Pancreas (tissue), 10 donors: Measurements from ENCODE around the gene PRODH. TPM values are rescaled to one million over a fixed set of nuclear protein-coding genes. Genes with fewer than 3 reads are reported as not detected.
A peak's percentile ranks its signal among the peaks of the same experiment; 100 is the strongest.
"Not testable (repeated sequence)": the region's sequence is repeated elsewhere in the genome, so short reads cannot be mapped to it uniquely, and the experiment has no call there.

Source experiments
- ATAC-seq, 4 donors: fragments of 200-7000 bp; cut with Tn5 transposase; one replicate each; pipeline versions ENCODE4 v1.8.0 to v1.9.1; 2020; ENCODE audit warnings: mild to moderate bottlenecking in 4 of 4, moderate library complexity in 4 of 4
- DNase-seq, 6 donors: peaks; one replicate each; pipeline ENCODE4 v3.0.0-alpha.2; 2020
- FAIRE-seq: peaks from 2 replicates; lab custom pipeline; 2012; peaks lifted over from hg19 to GRCh38; lab: Jason Lieb, UNC
- H3K27ac ChIP-seq, 4 donors: fragments of 200-600 bp; sonication (generic); 1 replicate in 3 of 4; 2 replicates in 1 of 4; pipeline versions ENCODE4 v1.5.0 to v1.8.0; 2020
- H3K27me3 ChIP-seq, 4 donors: fragments of 200-600 bp; one replicate each; pipeline ENCODE4 v1.8.0; 2021
- H3K36me3 ChIP-seq, 3 donors: fragments of 200-600 bp; sonication (generic) in 1 of 3; one replicate each; pipeline versions ENCODE4 v1.5.0 to v1.8.0; 2020 to 2021
- H3K4me1 ChIP-seq, 3 donors: fragments of 200-600 bp; one replicate each; pipeline ENCODE4 v1.8.0; 2021
- H3K4me3 ChIP-seq, 4 donors: fragments of 200-600 bp; sonication (generic) in 2 of 4; one replicate each; pipeline versions ENCODE4 v1.5.0 to v1.8.0; 2020 to 2021
- H3K9me3 ChIP-seq, 4 donors: fragments of 200-600 bp; one replicate each; pipeline ENCODE4 v1.8.0; 2021
- CTCF ChIP-seq, 4 donors: fragments of 200-600 bp; sonication (generic) in 3 of 4; IDR thresholded peaks; one replicate each; pipeline versions ENCODE4 v1.5.0 to v1.8.0; 2021; ENCODE audit warnings: antibody characterized with exemption in 4 of 4
- WGBS, 2 donors: extraction: QIAGEN DNeasy Blood & Tissue Kit; methylation state at CpG; one replicate each; pipeline ENCODE4 v1.1.7; 2013; 5-methylcytosine and 5-hydroxymethylcytosine counted together
- intact Hi-C, 3 donors: fragments of 100-400 bp; cut with DNase I; formaldehyde crosslinking; loops; one replicate each; pipeline versions ENCODE4 v1.11.1 to v1.14.2; 2022
- polyA plus RNA-seq, 2 donors: library from polyadenylated mRNA; stranded (reverse); fragments of 200-250 nt; gene quantifications; one replicate each; pipeline ENCODE4 v1.2.3, GENCODE V29; 2013
- total RNA-seq, 6 donors: library from RNA; stranded (reverse); fragmentation: NEBNext Ultra II Directional in 4 of 6; extraction: Animal tissue kit (Norgen Biotek cat#: 25700) in 4 of 6; gene quantifications; one replicate each; pipeline versions ENCODE4 v1.2.1 to v1.2.4, GENCODE V29; 2021 to 2023
- donor health status: healthy with polysubstance abuse.
- donor health status: DM: no; HTN: no; CAD: no; lungs with moderate emphysema.
- donor health status: DM: no; HTN: no; CAD: no.
- donor health status: control.
- donor health status: control.
- donor health status: Bipolar disorder and iron deficiency.
- donor health status: DM: yes; HTN: yes; CAD: no.
- donor health status: DM: no; HTN: no; CAD: no.
- donor health status: DM: no; HTN: no; CAD: no.
- donor health status: DM: yes; HTN: yes; CAD: no.

Gene PRODH
- total and polyA plus RNA-seq, 8 donors = 0.35 to 4.1 (median 0.78) TPM

DNA sequence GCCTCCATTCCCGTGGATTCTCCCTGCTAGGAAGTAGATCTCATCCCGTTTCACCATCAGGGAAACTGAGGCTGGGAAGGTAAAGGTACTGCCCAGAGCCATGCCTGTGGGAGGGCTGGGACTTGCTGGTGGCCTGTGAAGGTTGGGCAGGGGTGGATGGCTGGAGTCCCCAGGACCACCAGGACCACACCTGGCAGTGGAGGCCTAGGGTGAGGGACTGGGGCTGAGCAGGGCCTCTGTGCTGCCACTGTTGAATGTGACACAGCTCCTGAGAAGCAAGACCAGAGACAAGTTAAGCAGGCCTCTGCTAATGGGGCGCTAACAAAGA lies 26.2 kb upstream of the PRODH start:
- 88 to 89% methylated on average over 3 of the region's 3 CpGs for WGBS, 2 donors
- TF ChIP-seq CTCF (IDR thresholded peaks at IDR 0.05) = no peak
- H3K4me3 ChIP-seq = no peak overlapping the region
- no peak for FAIRE-seq
- intact Hi-C loops = no loop called here
- H3K27ac ChIP-seq = no peak overlapping the region
- no peak for ATAC-seq
- H3K27me3 ChIP-seq = no peaks in the 10 kb centered on the region
- peak in 4 of 6 donors; percentile 3 to 19 (median 5) for DNase-seq
- no peaks in the 10 kb centered on the region for H3K36me3 ChIP-seq
- H3K4me1 ChIP-seq = no peaks in the 10 kb centered on the region
- H3K9me3 ChIP-seq = no peaks in the 10 kb centered on the region

DNA sequence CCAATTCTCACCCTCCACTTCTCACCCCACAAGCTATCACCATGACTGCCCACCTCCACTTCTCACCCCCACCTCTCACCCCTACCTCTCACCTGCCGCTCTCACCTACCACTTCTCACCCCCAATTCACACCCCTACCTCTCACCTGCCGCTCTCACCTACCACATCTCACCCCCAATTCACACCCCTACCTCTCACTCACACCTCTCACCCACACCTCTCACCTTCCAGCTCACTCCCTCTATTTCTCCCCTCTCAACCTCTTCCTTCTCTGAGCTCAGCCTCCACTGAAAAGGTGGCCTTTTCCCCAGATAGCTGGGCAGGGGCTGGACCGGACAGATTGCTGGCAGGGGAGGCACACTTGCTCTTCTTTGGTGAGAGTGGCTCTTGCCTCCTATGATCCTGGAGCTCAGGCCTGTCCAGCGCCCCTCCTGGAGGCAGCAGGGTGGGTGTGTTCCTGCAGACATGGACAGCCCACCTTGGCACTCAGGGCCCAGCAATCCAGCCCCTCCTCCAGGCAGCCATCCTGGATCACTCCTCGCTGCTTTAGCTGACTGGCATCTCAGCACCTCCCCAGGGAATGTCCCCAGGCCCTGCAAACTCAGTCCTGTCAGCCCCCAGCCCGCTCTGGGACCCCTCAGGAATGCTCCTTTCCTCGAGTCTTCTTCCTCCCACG lies 25.7 kb upstream of the PRODH start:
- H3K4me1 ChIP-seq = not testable (repeated sequence)
- 89% methylated on average over 8 of the region's 8 CpGs for WGBS, 2 donors

DNA sequence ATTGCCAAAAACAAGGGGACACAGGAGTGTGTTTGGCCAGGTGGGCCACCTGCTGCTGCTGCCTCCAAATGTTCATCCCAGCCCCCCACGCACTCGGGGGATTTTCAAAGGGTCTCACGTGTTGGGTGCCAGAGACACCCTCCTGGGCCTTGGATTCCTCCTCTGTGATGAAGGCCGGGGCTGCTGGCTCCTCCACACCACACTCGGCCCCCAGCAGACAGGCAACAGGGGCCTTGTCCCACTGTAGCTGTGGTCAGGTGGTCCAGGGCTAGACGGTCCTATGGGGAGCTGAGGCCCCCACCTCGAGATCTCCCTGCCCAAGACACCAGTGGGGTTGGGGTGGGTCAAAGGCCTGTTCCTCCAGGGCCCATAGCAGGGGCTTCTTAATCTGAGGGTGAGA lies 25.1 kb upstream of the PRODH start:
- H3K27ac ChIP-seq, FAIRE-seq, H3K36me3 ChIP-seq, ATAC-seq, H3K27me3 ChIP-seq, intact Hi-C loops, H3K9me3 ChIP-seq, H3K4me3 ChIP-seq, H3K4me1 ChIP-seq: not testable (repeated sequence)
- 68 to 72% methylated on average over 7 of the region's 7 CpGs for WGBS, 2 donors
- peak in 3 of 6 donors; percentile 4 to 25 (median 6) for DNase-seq

More for the DNA sequence above, 25.7 kb upstream of the PRODH start:
- H3K27ac ChIP-seq, ATAC-seq, H3K4me3 ChIP-seq, intact Hi-C loops, H3K27me3 ChIP-seq, FAIRE-seq, H3K36me3 ChIP-seq, H3K9me3 ChIP-seq: not testable (repeated sequence)
- DNase-seq = peak in 5 of 6 donors; percentile 3 to 39 (median 6)

- H3K27me3 ChIP-seq, H3K4me3 ChIP-seq, H3K36me3 ChIP-seq, H3K9me3 ChIP-seq, H3K4me1 ChIP-seq, H3K27ac ChIP-seq, FAIRE-seq, intact Hi-C loops, ATAC-seq: not testable (repeated sequence)
- peak in 4 of 6 donors; percentile 1 to 34 (median 4) for DNase-seq
- WGBS, 2 donors = 72 to 77% methylated on average over 10 of the region's 11 CpGs
Observed at GRCh38 chr22:18960166-18960820, 24.2 kb upstream of the PRODH start.

- H3K9me3 ChIP-seq, FAIRE-seq, H3K27me3 ChIP-seq, intact Hi-C loops, H3K4me3 ChIP-seq, H3K36me3 ChIP-seq, H3K27ac ChIP-seq, ATAC-seq, H3K4me1 ChIP-seq: not testable (repeated sequence)
- DNase-seq = peak in 4 of 6 donors; percentile 3 to 28 (median 6)
- WGBS, 2 donors = 70 to 74% methylated on average over 10 to 12 of the region's 12 CpGs
Observed at GRCh38 chr22:18959741-18960140, 23.6 kb upstream of the PRODH start.

DNA sequence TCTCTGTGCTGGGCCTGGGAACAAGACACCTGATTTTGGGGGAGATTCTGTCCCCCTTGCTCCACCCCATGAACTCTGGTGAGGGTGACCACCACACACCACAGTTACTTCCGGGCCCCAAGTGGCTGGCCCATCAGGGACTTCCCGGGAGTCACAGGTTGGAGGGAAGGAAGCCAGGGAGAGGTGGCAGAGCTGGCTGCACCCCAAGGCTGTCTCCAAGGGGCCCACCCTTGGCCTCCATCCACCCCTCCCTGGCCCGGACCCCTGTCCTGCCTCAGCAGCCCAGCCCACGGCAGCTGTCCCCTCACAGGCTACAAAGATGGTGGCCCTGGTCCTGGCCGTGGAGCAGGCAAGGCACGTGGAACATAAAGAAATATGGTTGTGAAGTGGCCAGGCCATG lies 23.2 kb upstream of the PRODH start:
- H3K4me3 ChIP-seq, H3K27ac ChIP-seq, FAIRE-seq, intact Hi-C loops, H3K27me3 ChIP-seq, H3K9me3 ChIP-seq, ATAC-seq, H3K36me3 ChIP-seq, H3K4me1 ChIP-seq: not testable (repeated sequence)
- DNase-seq = peak in 4 of 6 donors; percentile 2 to 42 (median 10)
- 79 to 85% methylated on average over 5 to 6 of the region's 6 CpGs for WGBS, 2 donors

DNA sequence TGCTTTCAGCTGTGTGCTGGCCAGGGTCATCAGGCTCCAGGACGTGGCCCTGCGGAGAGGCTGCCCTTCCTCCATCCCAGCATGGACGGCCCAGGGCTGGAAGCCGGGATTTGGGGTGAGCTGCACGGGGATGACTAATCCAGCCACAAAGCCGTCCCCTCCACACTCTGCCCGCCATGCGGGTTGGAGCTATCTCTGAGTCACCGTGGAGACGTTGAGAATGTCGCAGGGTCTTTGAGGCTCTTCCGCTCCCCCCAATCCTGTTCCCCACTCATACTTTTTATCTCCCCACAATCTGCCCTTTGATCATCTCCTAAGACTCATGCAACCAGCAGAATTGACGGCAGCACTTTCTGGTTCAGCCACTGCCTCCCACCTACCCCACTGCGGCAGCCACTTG lies 22.6 kb upstream of the PRODH start:
- peak in 3 of 6 donors; percentile 1 to 26 (median 1) for DNase-seq
- intact Hi-C loops, H3K4me1 ChIP-seq, H3K27me3 ChIP-seq, FAIRE-seq, ATAC-seq, H3K4me3 ChIP-seq, H3K36me3 ChIP-seq, H3K27ac ChIP-seq, H3K9me3 ChIP-seq: not testable (repeated sequence)
- 66 to 67% methylated on average over 13 to 14 of the region's 14 CpGs for WGBS, 2 donors

DNA sequence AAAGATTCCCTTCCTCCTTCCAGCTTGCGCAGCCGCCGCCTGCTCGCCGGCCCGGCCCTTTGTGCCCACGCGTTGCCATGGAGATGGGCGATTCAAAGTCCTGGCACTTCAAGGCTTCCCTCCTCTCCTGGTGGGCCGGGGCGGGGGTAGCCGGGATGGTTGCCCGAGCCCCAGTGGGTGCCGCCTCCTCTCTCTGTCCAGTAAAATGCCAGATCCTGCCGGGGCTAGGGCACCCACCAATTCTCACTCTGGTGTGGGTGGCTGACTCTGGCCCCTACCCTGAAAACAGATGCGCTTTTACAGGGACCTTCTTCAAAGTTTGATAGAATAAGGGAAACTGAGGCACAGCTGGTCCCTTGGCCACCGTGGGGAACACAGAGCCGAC lies 22.2 kb upstream of the PRODH start:
- H3K4me1 ChIP-seq, H3K27ac ChIP-seq, H3K9me3 ChIP-seq, H3K27me3 ChIP-seq, H3K36me3 ChIP-seq, ATAC-seq, H3K4me3 ChIP-seq, FAIRE-seq, intact Hi-C loops: not testable (repeated sequence)
- WGBS, 2 donors = 75 to 76% methylated on average over 13 to 18 of the region's 18 CpGs
- DNase-seq = peak in 4 of 6 donors; percentile 6 to 38 (median 16)

DNA sequence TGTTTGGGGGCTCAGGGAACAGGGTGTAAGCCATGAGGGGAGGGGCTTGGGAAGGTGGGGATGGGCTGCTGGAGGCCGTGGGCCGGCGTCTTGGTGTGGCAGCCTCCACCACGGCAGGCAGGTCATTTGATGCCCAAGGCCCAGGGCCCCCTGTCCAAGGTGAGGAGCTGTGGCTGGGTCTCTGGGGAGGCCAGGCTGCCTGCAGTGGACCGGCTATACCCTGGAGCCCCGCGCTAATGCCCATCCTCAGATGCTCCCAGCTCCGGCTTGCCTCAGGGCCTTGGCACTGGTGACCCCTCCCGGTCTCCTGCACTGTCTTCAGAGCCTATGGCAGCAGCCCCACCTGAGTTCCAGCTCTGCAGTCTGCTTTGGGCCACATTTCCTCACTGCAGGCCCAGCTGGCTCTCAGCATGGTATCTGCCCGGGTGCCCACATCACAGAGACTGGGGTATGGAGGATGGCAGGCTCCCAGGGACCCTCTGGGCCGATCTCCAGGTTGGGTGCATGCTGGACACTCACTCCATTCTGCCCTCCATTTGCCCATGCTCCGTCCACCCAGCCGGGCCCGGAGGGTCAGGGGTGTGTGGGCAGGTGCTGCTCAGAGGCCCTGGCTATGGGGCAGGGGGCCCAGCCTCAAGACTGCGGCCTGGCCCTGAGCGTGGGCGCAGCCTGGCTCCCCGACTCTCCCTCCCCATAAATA lies 21.7 kb upstream of the PRODH start:
- FAIRE-seq, intact Hi-C loops: not testable (repeated sequence)
- peak in 3 of 6 donors; percentile 15 to 49 (median 40) for DNase-seq

DNA sequence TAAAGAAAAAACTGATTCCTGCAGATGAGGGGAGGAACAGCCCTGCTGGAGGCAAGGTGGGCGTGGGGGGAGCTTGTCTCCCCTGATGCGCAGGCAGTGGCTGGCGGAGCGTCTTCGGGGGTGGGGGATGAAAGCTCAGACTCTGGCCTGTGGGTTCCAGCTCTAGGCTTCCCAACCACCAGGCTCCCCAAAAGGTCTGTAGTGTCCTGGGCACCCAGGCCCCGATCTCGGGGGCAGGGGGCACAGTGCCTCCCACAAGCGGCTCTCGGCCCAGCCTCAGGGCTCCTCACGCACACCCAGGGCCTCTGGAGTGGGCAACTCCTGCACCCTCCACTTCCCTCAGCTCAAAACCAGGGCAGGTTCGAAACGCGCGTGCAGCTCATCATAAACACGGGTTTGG lies 20.9 kb upstream of the PRODH start:
- H3K9me3 ChIP-seq, H3K27ac ChIP-seq, intact Hi-C loops, ATAC-seq, H3K27me3 ChIP-seq, H3K36me3 ChIP-seq, H3K4me3 ChIP-seq, H3K4me1 ChIP-seq, FAIRE-seq: not testable (repeated sequence)
- 76 to 79% methylated on average over 10 to 15 of the region's 15 CpGs for WGBS, 2 donors
- peak in 3 of 6 donors; percentile 4 to 38 (median 33) for DNase-seq

More for the DNA sequence above, 21.7 kb upstream of the PRODH start:
- H3K27me3 ChIP-seq, H3K27ac ChIP-seq, H3K4me1 ChIP-seq, H3K4me3 ChIP-seq, H3K9me3 ChIP-seq, ATAC-seq, H3K36me3 ChIP-seq: not testable (repeated sequence)
- WGBS, 2 donors = 68 to 78% methylated on average over 13 to 16 of the region's 18 CpGs
